ENCODE measurements around the gene AIF1L.

GRCh38 chr9:131125288-131126058, 29.1 kb downstream of the AIF1L start, which contains the start of gene NUP214:
- no peak for TF ChIP-seq CTCF (optimal IDR thresholded peaks at IDR 0.05 in 1 of 3, IDR thresholded peaks at IDR 0.05 in 1 of 3, conservative IDR thresholded peaks at IDR 0.05 in 1 of 3; ENCODE audit: extremely low read depth in 1 of 3, insufficient read depth in 2 of 3, low read length in 3 of 3)
- TF ChIP-seq EZH2 (IDR thresholded peaks at IDR 0.05; ENCODE audit: low read length) = no peak
